A375 (cell line): Measurements from ENCODE around the gene AIPL1. TPM values are rescaled to one million over a fixed set of nuclear protein-coding genes. Genes with fewer than 3 reads are reported as not detected.

Experiments
- total RNA-seq: library from RNA; depleted of rRNA; stranded (reverse); fragments of >200 nt; shearing (Covaris generic); gene quantifications from 2 replicates; pipeline ENCODE4 v1.2.3, GENCODE V29; 2014; rRNA removed

AIPL1 gene, protein sequence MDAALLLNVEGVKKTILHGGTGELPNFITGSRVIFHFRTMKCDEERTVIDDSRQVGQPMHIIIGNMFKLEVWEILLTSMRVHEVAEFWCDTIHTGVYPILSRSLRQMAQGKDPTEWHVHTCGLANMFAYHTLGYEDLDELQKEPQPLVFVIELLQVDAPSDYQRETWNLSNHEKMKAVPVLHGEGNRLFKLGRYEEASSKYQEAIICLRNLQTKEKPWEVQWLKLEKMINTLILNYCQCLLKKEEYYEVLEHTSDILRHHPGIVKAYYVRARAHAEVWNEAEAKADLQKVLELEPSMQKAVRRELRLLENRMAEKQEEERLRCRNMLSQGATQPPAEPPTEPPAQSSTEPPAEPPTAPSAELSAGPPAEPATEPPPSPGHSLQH
- total RNA-seq = 0.04 TPM in 1 of 2 replicates, not detected in the other

DNA sequence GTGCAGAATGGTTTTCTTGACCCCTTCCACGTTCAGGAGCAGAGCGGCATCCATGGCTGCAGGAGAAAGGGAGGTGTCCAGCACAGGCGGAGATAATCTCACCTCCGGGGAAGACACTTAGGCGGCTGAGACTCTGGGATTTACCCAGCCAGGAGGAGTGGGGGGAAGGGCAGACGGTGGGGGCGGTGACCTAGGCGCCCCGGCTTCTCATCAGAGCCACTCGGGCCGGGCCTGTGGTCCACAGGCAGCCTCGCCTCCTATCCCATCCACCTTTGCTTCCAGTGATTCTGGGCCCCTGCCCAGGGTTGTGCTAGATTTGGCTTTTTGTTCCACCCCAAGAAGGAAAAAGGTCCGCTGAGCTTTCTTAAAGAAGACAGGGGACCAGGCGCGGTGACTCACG is at the start of gene AIPL1:
Gene AIPL1, minus strand, starts transcription at position 71 of the 400 bp plus-strand sequence. Its CDS starts 17 bp downstream, at position 54.

DNA sequence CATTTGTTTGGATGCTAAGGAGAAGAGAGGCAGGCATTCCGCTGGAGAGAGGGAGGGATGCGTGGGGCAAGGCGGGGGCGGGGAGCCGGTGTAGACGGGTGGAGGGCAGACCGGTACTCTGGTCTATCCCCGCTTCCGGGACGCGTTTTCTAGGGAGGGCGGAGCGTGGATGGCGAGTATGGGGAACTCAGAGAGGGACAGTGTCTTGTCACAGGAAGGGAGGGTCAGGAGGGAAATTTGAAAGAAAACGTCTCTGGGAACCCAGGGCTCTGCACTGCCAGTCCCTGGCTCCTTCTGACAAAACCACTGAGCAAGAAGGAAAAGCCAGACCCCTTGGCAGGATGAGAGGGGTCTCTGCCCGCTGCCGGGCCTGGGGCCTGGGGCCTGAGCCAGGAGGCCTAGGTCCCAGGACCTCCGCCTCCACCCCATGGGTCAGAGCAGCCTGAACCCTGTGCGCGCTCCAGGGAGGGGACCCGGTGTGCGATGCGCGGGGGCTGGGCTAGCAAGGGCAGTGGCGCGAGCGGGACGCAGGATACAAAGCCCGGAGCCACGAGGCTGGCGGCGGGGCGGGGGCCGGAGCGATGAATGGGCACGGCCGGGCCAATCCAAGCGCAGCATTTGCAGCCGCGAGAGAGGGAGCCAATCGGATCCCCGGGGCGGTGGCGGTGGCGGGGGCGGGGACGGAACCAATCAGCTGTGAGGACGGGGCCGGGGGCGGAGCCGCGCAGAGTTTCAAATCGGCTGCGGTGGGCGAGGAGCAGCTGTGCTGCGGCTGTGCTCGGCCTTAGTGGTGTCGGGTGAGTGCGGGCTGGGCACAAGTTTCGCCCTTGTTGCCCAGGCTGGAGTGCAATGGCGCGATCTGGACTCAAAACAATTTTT is 9.0 kb upstream of the AIPL1 start, which contains the start of gene PIMREG:
Gene PIMREG, plus strand, starts transcription at position 764 of the 879 bp plus-strand sequence. CDS start 656 bp downstream, outside the sequence.

Other genes starting within 250 kb of the AIPL1 start
- 38.9 and 40.3 TPM in 2 replicates for gene PIMREG, start 9.3 kb upstream of the AIPL1 start, total RNA-seq
- gene PITPNM3, start 121.4 kb upstream of the AIPL1 start, total RNA-seq = 1.1 TPM in 2 replicates
- 14.6 and 15.0 TPM in 2 replicates for gene KIAA0753, start 205.6 kb upstream of the AIPL1 start, total RNA-seq
- 171 and 208 TPM in 2 replicates for gene TXNDC17, start 205.9 kb upstream of the AIPL1 start, total RNA-seq
- gene MED31, start 216.5 kb upstream of the AIPL1 start, total RNA-seq = 11.1 and 12.5 TPM in 2 replicates
- gene C17orf100, start 216.6 kb upstream of the AIPL1 start, total RNA-seq = 0.15 and 0.45 TPM in 2 replicates